WTC11 (cell line): ENCODE data around the gene TMEM38B. TPM values are rescaled to one million over a fixed set of nuclear protein-coding genes. Genes with fewer than 3 reads are reported as not detected.

Experiments
- ATAC-seq: fragments of 200-7000 bp; cut with Tn5 transposase; 2 replicates; pipeline ENCODE4 v1.10.0; 2021; ENCODE audit warnings: mild to moderate bottlenecking, moderate library complexity
- CTCF ChIA-PET: fragments of 300-600 bp; sonication (Branson Sonifier 250); formaldehyde crosslinking; loops from one replicate; lab custom pipeline; 2021; ENCODE audit warnings: antibody characterized with exemption; lab: Charles Lee
- POLR2A ChIA-PET: fragments of 350-600 bp; sonication (Branson Sonifier 250); formaldehyde crosslinking; loops from one replicate; lab custom pipeline; 2021; ENCODE audit warnings: antibody characterized with exemption; lab: Charles Lee
- DNase-seq: peaks from one replicate; pipeline ENCODE4 v3.0.0; 2021; ENCODE audit warnings: low spot score
- H3K27ac Mint-ChIP-seq: 2 replicates; pipeline ENCODE4 v1.8.0; 2021; ENCODE audit warnings: mixed read lengths
- H3K27me3 Mint-ChIP-seq: 2 replicates; pipeline ENCODE4 v1.8.0; 2021; ENCODE audit warnings: low read depth, mild to moderate bottlenecking, moderate library complexity, mixed read lengths
- H3K36me3 Mint-ChIP-seq: 2 replicates; pipeline ENCODE4 v1.8.0; 2021; ENCODE audit warnings: mixed read lengths
- H3K4me1 Mint-ChIP-seq: 2 replicates; pipeline ENCODE4 v1.8.0; 2022; ENCODE audit warnings: mixed read lengths
- H3K4me3 Mint-ChIP-seq: 2 replicates; pipeline ENCODE4 v1.8.0; 2021; ENCODE audit warnings: mild to moderate bottlenecking, moderate library complexity, mixed read lengths
- H3K9me3 Mint-ChIP-seq: 2 replicates; pipeline ENCODE4 v1.8.0; 2021; ENCODE audit warnings: mixed read lengths
- CBFB ChIP-seq: sonication (generic); formaldehyde crosslinking; IDR thresholded peaks from 2 replicates; pipeline ENCODE4 v1.8.1; 2022; ENCODE audit warnings: mild to moderate bottlenecking, low read depth, missing genetic modification reagents
- CREM ChIP-seq: sonication (generic); formaldehyde crosslinking; IDR thresholded peaks from 2 replicates; pipeline ENCODE4 v1.8.1; 2022; ENCODE audit warnings: mild to moderate bottlenecking, missing genetic modification reagents, moderate library complexity
- ELF4 ChIP-seq: sonication (generic); formaldehyde crosslinking; IDR thresholded peaks from 2 replicates; pipeline ENCODE4 v1.8.1; 2022; ENCODE audit warnings: low read depth, mild to moderate bottlenecking, moderate library complexity, missing genetic modification reagents
- ETV6 ChIP-seq: sonication (generic); formaldehyde crosslinking; IDR thresholded peaks from 2 replicates; pipeline ENCODE4 v1.8.1; 2022; ENCODE audit warnings: mild to moderate bottlenecking, missing genetic modification reagents
- HMGA2 ChIP-seq: fragments of 250-450 bp; sonication (Bioruptor Pico); IDR thresholded peaks from 2 replicates; pipeline ENCODE4 v1.4.0; 2021; ENCODE audit warnings: mild to moderate bottlenecking, moderate library complexity
- IRF2 ChIP-seq: sonication (generic); formaldehyde crosslinking; IDR thresholded peaks from 2 replicates; pipeline ENCODE4 v1.8.0; 2022; ENCODE audit warnings: low read depth, missing genetic modification reagents, borderline replicate concordance
- MYBL2 ChIP-seq: sonication (generic); formaldehyde crosslinking; IDR thresholded peaks from 2 replicates; pipeline ENCODE4 v1.8.1; 2023; ENCODE audit warnings: mild to moderate bottlenecking, moderate library complexity, missing genetic modification reagents
- NR1H2 ChIP-seq: sonication (generic); formaldehyde crosslinking; IDR thresholded peaks from 2 replicates; pipeline ENCODE4 v1.9.0; 2021; ENCODE audit warnings: mild to moderate bottlenecking, moderate library complexity, missing genetic modification reagents
- NR3C1 ChIP-seq: sonication (generic); formaldehyde crosslinking; conservative IDR thresholded peaks from 2 replicates; pipeline ENCODE4 v1.8.1; 2023; ENCODE audit warnings: low read depth, mild to moderate bottlenecking, missing genetic modification reagents
- RELA ChIP-seq: sonication (generic); formaldehyde crosslinking; IDR thresholded peaks from 2 replicates; pipeline ENCODE4 v1.8.1; 2022; ENCODE audit warnings: missing genetic modification reagents, mild to moderate bottlenecking, borderline replicate concordance
- SMAD3 ChIP-seq: sonication (generic); formaldehyde crosslinking; IDR thresholded peaks from 2 replicates; pipeline ENCODE4 v1.8.0; 2022; ENCODE audit warnings: missing genetic modification reagents, mild to moderate bottlenecking, borderline replicate concordance
- TP53 ChIP-seq: sonication (generic); formaldehyde crosslinking; IDR thresholded peaks from 2 replicates; pipeline ENCODE4 v1.8.1; 2023; ENCODE audit warnings: mild to moderate bottlenecking, missing genetic modification reagents
- ZNF138 ChIP-seq: sonication (generic); formaldehyde crosslinking; conservative IDR thresholded peaks from 2 replicates; pipeline ENCODE4 v1.8.1; 2022; ENCODE audit warnings: mild to moderate bottlenecking, moderate library complexity, missing genetic modification reagents
- ZNF396 ChIP-seq: fragments of 250-450 bp; sonication (Bioruptor Pico); IDR thresholded peaks from 2 replicates; pipeline ENCODE4 v1.8.0; 2021; ENCODE audit warnings: mild to moderate bottlenecking, moderate library complexity, borderline replicate concordance
- ZNF416 ChIP-seq: fragments of 250-450 bp; sonication (Bioruptor Pico); IDR thresholded peaks from 2 replicates; pipeline ENCODE4 v1.9.0; 2021; ENCODE audit warnings: mild to moderate bottlenecking, inconsistent platforms
- ZNF423 ChIP-seq: fragments of 250-450 bp; sonication (Bioruptor Pico); IDR thresholded peaks from 2 replicates; pipeline ENCODE4 v2.1.2; 2022; ENCODE audit warnings: mild to moderate bottlenecking, moderate library complexity
- ZNF671 ChIP-seq: fragments of 250-450 bp; sonication (Bioruptor Pico); IDR thresholded peaks from 2 replicates; pipeline ENCODE4 v1.8.0; 2021; ENCODE audit warnings: mild to moderate bottlenecking
- total RNA-seq: library from RNA; stranded (reverse); gene quantifications from 3 replicates; pipeline ENCODE4 v1.2.3, GENCODE V29; 2021
- TF ChIP-seq, protein P1 (sequence below): sonication (generic); formaldehyde crosslinking; IDR thresholded peaks from 2 replicates; pipeline ENCODE4 v1.8.1; 2023; ENCODE audit warnings: mild to moderate bottlenecking, moderate library complexity, missing genetic modification reagents
- TF ChIP-seq, protein P2 (sequence below): fragments of 250-450 bp; sonication (Bioruptor Pico); IDR thresholded peaks from 2 replicates; pipeline ENCODE4 v2.1.2; 2022; ENCODE audit warnings: mild to moderate bottlenecking, moderate library complexity
- TF ChIP-seq, protein P3 (sequence below): sonication (generic); formaldehyde crosslinking; IDR thresholded peaks from 2 replicates; pipeline ENCODE4 v1.8.1; 2023; ENCODE audit warnings: mild to moderate bottlenecking, missing genetic modification reagents, moderate library complexity
- TF ChIP-seq, protein P4 (sequence below): sonication (generic); formaldehyde crosslinking; IDR thresholded peaks from 2 replicates; pipeline ENCODE4 v1.8.0; 2022; ENCODE audit warnings: mild to moderate bottlenecking, missing genetic modification reagents
- TF ChIP-seq, protein P5 (sequence below): sonication (generic); formaldehyde crosslinking; IDR thresholded peaks from 2 replicates; pipeline ENCODE4 v1.8.1; 2022; ENCODE audit warnings: mild to moderate bottlenecking, missing genetic modification reagents, moderate library complexity, borderline replicate concordance
- TF ChIP-seq, protein P6 (sequence below): fragments of 250-450 bp; sonication (Bioruptor Pico); IDR thresholded peaks from 2 replicates; pipeline ENCODE4 v1.9.0; 2021; ENCODE audit warnings: moderate library complexity, mild to moderate bottlenecking, inconsistent platforms, borderline replicate concordance

Gene TMEM38B
- total RNA-seq, 1 experiment from 2014 or later: 15.7 TPM

DNA sequence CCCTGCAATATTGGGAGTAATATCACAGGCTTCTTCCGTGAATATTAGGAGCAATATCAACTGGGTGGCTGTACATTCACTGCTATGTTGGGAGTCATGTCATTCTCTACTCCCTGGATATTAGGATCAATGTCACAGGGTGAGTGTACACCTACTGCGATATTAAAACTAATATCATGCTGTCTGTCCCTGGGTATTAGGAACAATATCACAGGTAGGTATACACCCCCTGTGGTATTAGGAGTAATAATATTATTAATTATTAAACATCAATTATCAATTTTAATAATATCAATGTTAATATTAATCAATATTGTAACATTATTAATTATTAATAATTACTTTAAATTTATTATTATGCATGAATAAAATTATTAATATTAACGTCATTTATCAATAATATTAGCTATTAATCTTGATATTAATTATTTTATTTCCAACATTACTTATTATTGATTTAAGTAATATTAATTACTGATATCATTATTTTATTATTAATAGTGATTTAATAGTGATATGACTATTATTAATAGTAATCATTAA, 121.9 kb downstream of the TMEM38B start:
- Mint-ChIP-seq H3K9me3 (peaks cover 61% of the 10 kb centered on the region), H3K4me3 (no peak overlapping the region)

DNA sequence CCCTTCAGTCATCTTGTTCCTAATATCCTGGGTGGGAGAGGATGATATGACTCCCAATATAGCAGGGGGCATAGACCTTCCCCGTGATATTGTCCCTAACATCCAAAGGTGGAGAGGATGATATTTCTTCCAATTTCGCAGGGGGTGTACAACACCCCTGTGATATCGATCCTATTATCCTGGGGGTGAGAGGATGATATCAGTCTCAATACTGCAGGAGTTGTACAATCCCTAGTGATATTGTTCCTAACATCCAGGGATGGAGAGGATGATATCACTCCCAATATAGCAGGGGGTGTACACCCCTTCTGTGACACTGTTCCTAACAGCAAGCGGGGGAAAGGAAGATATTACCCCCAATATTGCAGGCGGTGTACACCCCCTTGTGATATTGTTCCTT, 122.6 kb downstream of the TMEM38B start:
- no peak for TF ChIP-seq ETV6 (CRISPR knock-in tag)
- no peak for TF ChIP-seq CREM (CRISPR knock-in tag)
- no peak for TF ChIP-seq ZNF671
- TF ChIP-seq TP53 (CRISPR knock-in tag): no peak
- TF ChIP-seq, protein P1, sequence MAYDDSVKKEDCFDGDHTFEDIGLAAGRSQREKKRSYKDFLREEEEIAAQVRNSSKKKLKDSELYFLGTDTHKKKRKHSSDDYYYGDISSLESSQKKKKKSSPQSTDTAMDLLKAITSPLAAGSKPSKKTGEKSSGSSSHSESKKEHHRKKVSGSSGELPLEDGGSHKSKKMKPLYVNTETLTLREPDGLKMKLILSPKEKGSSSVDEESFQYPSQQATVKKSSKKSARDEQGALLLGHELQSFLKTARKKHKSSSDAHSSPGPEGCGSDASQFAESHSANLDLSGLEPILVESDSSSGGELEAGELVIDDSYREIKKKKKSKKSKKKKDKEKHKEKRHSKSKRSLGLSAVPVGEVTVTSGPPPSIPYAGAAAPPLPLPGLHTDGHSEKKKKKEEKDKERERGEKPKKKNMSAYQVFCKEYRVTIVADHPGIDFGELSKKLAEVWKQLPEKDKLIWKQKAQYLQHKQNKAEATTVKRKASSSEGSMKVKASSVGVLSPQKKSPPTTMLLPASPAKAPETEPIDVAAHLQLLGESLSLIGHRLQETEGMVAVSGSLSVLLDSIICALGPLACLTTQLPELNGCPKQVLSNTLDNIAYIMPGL (CRISPR knock-in tag): no peak
- no peak for TF ChIP-seq ZNF416 (CRISPR knock-in tag)
- no peak for TF ChIP-seq NR3C1 (CRISPR knock-in tag)
- no peak for TF ChIP-seq ZNF396 (CRISPR knock-in tag)
- no peak for TF ChIP-seq ELF4
- TF ChIP-seq NR1H2: no peak
- no peak for TF ChIP-seq CBFB (CRISPR knock-in tag)
- TF ChIP-seq, protein P2, sequence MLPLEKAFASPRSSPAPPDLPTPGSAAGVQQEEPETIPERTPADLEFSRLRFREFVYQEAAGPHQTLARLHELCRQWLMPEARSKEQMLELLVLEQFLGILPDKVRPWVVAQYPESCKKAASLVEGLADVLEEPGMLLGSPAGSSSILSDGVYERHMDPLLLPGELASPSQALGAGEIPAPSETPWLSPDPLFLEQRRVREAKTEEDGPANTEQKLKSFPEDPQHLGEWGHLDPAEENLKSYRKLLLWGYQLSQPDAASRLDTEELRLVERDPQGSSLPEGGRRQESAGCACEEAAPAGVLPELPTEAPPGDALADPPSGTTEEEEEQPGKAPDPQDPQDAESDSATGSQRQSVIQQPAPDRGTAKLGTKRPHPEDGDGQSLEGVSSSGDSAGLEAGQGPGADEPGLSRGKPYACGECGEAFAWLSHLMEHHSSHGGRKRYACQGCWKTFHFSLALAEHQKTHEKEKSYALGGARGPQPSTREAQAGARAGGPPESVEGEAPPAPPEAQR (CRISPR knock-in tag): no peak
- TF ChIP-seq IRF2 (CRISPR knock-in tag): no peak
- TF ChIP-seq, protein P3, sequence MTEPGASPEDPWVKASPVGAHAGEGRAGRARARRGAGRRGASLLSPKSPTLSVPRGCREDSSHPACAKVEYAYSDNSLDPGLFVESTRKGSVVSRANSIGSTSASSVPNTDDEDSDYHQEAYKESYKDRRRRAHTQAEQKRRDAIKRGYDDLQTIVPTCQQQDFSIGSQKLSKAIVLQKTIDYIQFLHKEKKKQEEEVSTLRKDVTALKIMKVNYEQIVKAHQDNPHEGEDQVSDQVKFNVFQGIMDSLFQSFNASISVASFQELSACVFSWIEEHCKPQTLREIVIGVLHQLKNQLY (CRISPR knock-in tag): no peak
- TF ChIP-seq, protein P4, sequence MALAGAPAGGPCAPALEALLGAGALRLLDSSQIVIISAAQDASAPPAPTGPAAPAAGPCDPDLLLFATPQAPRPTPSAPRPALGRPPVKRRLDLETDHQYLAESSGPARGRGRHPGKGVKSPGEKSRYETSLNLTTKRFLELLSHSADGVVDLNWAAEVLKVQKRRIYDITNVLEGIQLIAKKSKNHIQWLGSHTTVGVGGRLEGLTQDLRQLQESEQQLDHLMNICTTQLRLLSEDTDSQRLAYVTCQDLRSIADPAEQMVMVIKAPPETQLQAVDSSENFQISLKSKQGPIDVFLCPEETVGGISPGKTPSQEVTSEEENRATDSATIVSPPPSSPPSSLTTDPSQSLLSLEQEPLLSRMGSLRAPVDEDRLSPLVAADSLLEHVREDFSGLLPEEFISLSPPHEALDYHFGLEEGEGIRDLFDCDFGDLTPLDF (CRISPR knock-in tag): no peak
- no peak for TF ChIP-seq SMAD3 (CRISPR knock-in tag)
- TF ChIP-seq MYBL2 (CRISPR knock-in tag): no peak
- TF ChIP-seq RELA (CRISPR knock-in tag): no peak
- no peak for TF ChIP-seq ZNF138 (CRISPR knock-in tag)
- no peak for TF ChIP-seq ZNF423
- DNase-seq (no peak), ATAC-seq (no peak)
- Mint-ChIP-seq H3K4me3 (no peak overlapping the region), H3K9me3 (peaks cover 55% of the 10 kb centered on the region), H3K27me3 (no peaks in the 10 kb centered on the region), H3K4me1 (no peaks in the 10 kb centered on the region), H3K27ac (no peak overlapping the region), H3K36me3 (0 out of 2 replicates have a peak, but pooled peaks cover 3% of the 10 kb centered on the region)
- ChIA-PET POLR2A (no interaction called here), CTCF (no interaction called here)

More for the DNA sequence above, 121.9 kb downstream of the TMEM38B start:
- ChIA-PET CTCF (no interaction called here), POLR2A (no interaction called here)
- TF ChIP-seq HMGA2 (peak; percentile 91), ETV6 (CRISPR knock-in tag) (no peak), ZNF396 (CRISPR knock-in tag) (no peak)
- TF ChIP-seq, protein P5, sequence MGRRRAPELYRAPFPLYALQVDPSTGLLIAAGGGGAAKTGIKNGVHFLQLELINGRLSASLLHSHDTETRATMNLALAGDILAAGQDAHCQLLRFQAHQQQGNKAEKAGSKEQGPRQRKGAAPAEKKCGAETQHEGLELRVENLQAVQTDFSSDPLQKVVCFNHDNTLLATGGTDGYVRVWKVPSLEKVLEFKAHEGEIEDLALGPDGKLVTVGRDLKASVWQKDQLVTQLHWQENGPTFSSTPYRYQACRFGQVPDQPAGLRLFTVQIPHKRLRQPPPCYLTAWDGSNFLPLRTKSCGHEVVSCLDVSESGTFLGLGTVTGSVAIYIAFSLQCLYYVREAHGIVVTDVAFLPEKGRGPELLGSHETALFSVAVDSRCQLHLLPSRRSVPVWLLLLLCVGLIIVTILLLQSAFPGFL (CRISPR knock-in tag): no peak
- TF ChIP-seq, protein P6, sequence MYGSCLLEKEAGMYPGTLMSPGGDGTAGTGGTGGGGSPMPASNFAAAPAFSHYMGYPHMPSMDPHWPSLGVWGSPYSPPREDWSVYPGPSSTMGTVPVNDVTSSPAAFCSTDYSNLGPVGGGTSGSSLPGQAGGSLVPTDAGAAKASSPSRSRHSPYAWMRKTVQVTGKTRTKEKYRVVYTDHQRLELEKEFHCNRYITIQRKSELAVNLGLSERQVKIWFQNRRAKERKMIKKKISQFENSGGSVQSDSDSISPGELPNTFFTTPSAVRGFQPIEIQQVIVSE (CRISPR knock-in tag): no peak
- no peak overlapping the region for H3K27ac Mint-ChIP-seq
- no peaks in the 10 kb centered on the region for H3K4me1 Mint-ChIP-seq
- no peaks in the 10 kb centered on the region for H3K27me3 Mint-ChIP-seq
- H3K36me3 Mint-ChIP-seq: 0 out of 2 replicates have a peak, but pooled peaks cover 3% of the 10 kb centered on the region
- ATAC-seq (no peak), DNase-seq (no peak)
